Measurements from ENCODE around the gene CPLX3. TPM values are rescaled to one million over a fixed set of nuclear protein-coding genes. Genes with fewer than 3 reads are reported as not detected.

CPLX3 gene
- polyA plus RNA-seq = 0.27 and 0.66 TPM in 2 replicates
- not detected in 2 replicates for polyA minus RNA-seq

- no peak within 1 kb of the TSS for H3K9ac ChIP-seq (ENCODE audit: low read length)
- no peak within 1 kb of the TSS for H3K4me2 ChIP-seq (ENCODE audit: low read length)
- no peaks in the 10 kb centered on the region for H3F3A ChIP-seq (ENCODE audit: insufficient read depth, low read length, poor library complexity, severe bottlenecking)
- no peaks in the 10 kb centered on the region for H3K9me2 ChIP-seq (ENCODE audit: insufficient read depth, low read length)
- peaks cover 50% of the 10 kb centered on the region for H3K27me3 ChIP-seq (ENCODE audit: insufficient read depth, low read depth, low read length)
- H4K20me1 ChIP-seq (ENCODE audit: insufficient read depth) = no peaks in the 10 kb centered on the region
- H2AFZ ChIP-seq (ENCODE audit: low read depth, low read length) = no peak within 1 kb of the TSS
- no peaks in the 10 kb centered on the region for H3K9me3 ChIP-seq (ENCODE audit: low read length)
- no peaks in the 10 kb centered on the region for H3K36me3 ChIP-seq (ENCODE audit: insufficient read depth, low read length)
- H3K4me3 ChIP-seq (ENCODE audit: low read length) = no peak within 1 kb of the TSS
- H3K27ac ChIP-seq (ENCODE audit: low read length) = no peak within 1 kb of the TSS
- TF ChIP-seq REST (IDR thresholded peaks at IDR 0.05; ENCODE audit: borderline replicate concordance) = peak; percentile 25
- no peak for TF ChIP-seq SMC3 (conservative IDR thresholded peaks at IDR 0.05; ENCODE audit: poor library complexity)
- TF ChIP-seq EP300 (conservative IDR thresholded peaks at IDR 0.05; ENCODE audit: poor library complexity, severe bottlenecking) = no peak
- H3K79me2 ChIP-seq (replicated peaks; ENCODE audit: insufficient read depth, low read length) = no peaks in the 10 kb centered on the region
These were observed at the start of gene CPLX3 for GRCh38 chr15:74826364-74826819. TSS of gene CPLX3 (plus strand) at chr15:74826627. CDS start at chr15:74826704, 77 bp downstream.

- no peak for TF ChIP-seq TAF1 (IDR thresholded peaks at IDR 0.05; ENCODE audit: low read depth)
- TF ChIP-seq EP300 (conservative IDR thresholded peaks at IDR 0.05; ENCODE audit: poor library complexity, severe bottlenecking) = no peak
- TF ChIP-seq RAD21 (conservative IDR thresholded peaks at IDR 0.05) = no peak
- no peak for TF ChIP-seq REST (IDR thresholded peaks at IDR 0.05; ENCODE audit: borderline replicate concordance)
- TF ChIP-seq POLR2AphosphoS5 (IDR thresholded peaks at IDR 0.05) = no peak
- TF ChIP-seq CTCF (IDR thresholded peaks at IDR 0.05; ENCODE audit: poor library complexity, severe bottlenecking) = no peak
- TF ChIP-seq MXI1 (conservative IDR thresholded peaks at IDR 0.05; ENCODE audit: poor library complexity, severe bottlenecking) = no peak
- no peak for TF ChIP-seq SMC3 (conservative IDR thresholded peaks at IDR 0.05; ENCODE audit: poor library complexity)
- TF ChIP-seq EZH2 (IDR thresholded peaks at IDR 0.05; ENCODE audit: borderline replicate concordance, insufficient read depth, low read length, poor library complexity, severe bottlenecking) = no peak
- Histone ChIP-seq H3K4me2 (ENCODE audit: low read length) (no peak overlapping the region), H3K4me3 (ENCODE audit: low read length) (no peak overlapping the region), H3K27me3 (ENCODE audit: insufficient read depth, low read depth, low read length) (no peaks in the 10 kb centered on the region), H4K20me1 (ENCODE audit: insufficient read depth) (no peaks in the 10 kb centered on the region), H3F3A (ENCODE audit: insufficient read depth, low read length, poor library complexity, severe bottlenecking) (no peaks in the 10 kb centered on the region), H3K9me2 (ENCODE audit: insufficient read depth, low read length) (no peaks in the 10 kb centered on the region), H3K27ac (ENCODE audit: low read length) (no peak overlapping the region), H2AFZ (ENCODE audit: low read depth, low read length) (no peak overlapping the region), H3K79me2 (replicated peaks; ENCODE audit: insufficient read depth, low read length) (no peaks in the 10 kb centered on the region), H3K9me3 (ENCODE audit: low read length) (no peaks in the 10 kb centered on the region), H3K9ac (ENCODE audit: low read length) (no peak overlapping the region), H3K36me3 (ENCODE audit: insufficient read depth, low read length) (no peaks in the 10 kb centered on the region)
These were observed 49.3 kb upstream of the CPLX3 start for GRCh38 chr15:74776821-74777768.
